Measurements from ENCODE around the gene EFEMP1. TPM values are rescaled to one million over a fixed set of nuclear protein-coding genes. Genes with fewer than 3 reads are reported as not detected.

Gene EFEMP1
- total RNA-seq, 4 donors from 2014 or later = 379 to 821 (median 437) TPM

DNA sequence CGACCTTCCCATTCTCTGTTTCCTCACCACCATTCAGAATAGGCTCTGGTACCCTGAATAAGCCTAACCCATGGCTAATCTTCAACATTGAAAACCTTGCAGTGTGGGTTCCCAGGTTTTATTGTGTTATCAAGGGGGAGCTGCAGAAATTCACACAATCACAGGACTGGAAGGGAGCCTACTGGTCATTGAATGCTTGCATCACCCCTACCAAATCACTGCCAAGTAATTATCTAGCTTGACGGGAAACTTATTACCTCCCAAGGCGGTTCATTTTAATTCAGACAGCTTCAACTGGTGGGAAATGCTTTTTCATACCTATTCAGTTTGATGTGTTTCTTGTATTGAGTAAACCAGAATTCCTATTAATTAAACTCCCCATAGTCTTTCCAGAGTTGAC is 33.6 kb upstream of the EFEMP1 start:
- peaks cover 18 to 31% of the 10 kb centered on the region in 2 donors for H3K4me1 ChIP-seq
- intact Hi-C loops (cut with DNase I) = no loop called here
- TF ChIP-seq CTCF (IDR thresholded peaks at IDR 0.05) = no peak
- TF ChIP-seq POLR2A (IDR thresholded peaks at IDR 0.05) = no peak
- no peak for DNase-seq
- H3K27ac ChIP-seq = no peak overlapping the region
- no peaks in the 10 kb centered on the region for H3K36me3 ChIP-seq
- no peaks in the 10 kb centered on the region for H3K27me3 ChIP-seq
- H3K4me3 ChIP-seq (replicated peaks in 1 of 3) = no peak overlapping the region
- H3K9me3 ChIP-seq = no peaks in the 10 kb centered on the region
- 84 to 94% methylated on average over 3 of the region's 3 CpGs for WGBS, 2 donors

GRCh38 chr2:55954306-55955035 is 30.9 kb upstream of the EFEMP1 start:
- TF ChIP-seq POLR2A (IDR thresholded peaks at IDR 0.05) = no peak
- TF ChIP-seq CTCF (IDR thresholded peaks at IDR 0.05) = peak in 3 of 6 experiments; percentile 34 to 53 (median 43)
- no peak overlapping the region for H3K4me3 ChIP-seq (replicated peaks in 1 of 3)
- H3K27me3 ChIP-seq = no peaks in the 10 kb centered on the region
- H3K27ac ChIP-seq = peak overlapping the region; percentile 36 to 62 (median 46)
- WGBS, 2 donors = 34 to 44% methylated on average over 4 of the region's 4 CpGs
- peaks cover 18 to 31% of the 10 kb centered on the region in 2 donors for H3K4me1 ChIP-seq
- no peaks in the 10 kb centered on the region for H3K9me3 ChIP-seq
- peak; percentile 20 to 34 for DNase-seq
- no peaks in the 10 kb centered on the region for H3K36me3 ChIP-seq
- intact Hi-C loops (cut with DNase I) = no loop called here

DNA sequence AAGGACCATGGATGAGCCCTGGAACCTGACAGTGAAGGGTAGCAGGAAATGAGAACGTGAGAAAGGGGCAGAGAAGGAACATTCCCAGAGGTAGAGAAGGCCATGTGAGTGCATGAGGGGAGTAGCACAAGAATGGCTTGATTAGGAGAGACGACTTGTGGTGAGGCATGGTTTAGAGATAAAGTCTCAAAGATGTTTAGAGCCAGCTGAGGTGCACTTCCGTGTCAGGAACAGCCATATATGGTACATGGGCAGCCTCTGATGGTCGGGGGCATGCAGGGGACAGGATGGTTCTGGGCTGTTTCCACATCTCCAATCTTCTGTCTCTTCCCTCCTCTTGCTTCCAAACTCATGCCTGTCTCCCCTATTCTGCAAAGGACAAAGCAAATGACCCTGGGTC is 28.8 kb upstream of the EFEMP1 start:
- WGBS, 2 donors = 81 to 84% methylated on average over 4 of the region's 4 CpGs
- intact Hi-C loops (cut with DNase I) = no loop called here
- Histone ChIP-seq H3K27ac (no peak overlapping the region), H3K4me3 (replicated peaks in 1 of 3) (no peak overlapping the region), H3K27me3 (no peaks in the 10 kb centered on the region), H3K36me3 (no peaks in the 10 kb centered on the region), H3K9me3 (no peaks in the 10 kb centered on the region), H3K4me1 (peaks cover 28 to 31% of the 10 kb centered on the region in 2 donors)
- DNase-seq = no peak
- TF ChIP-seq CTCF (IDR thresholded peaks at IDR 0.05) = no peak
- TF ChIP-seq POLR2A (IDR thresholded peaks at IDR 0.05) = no peak

DNA sequence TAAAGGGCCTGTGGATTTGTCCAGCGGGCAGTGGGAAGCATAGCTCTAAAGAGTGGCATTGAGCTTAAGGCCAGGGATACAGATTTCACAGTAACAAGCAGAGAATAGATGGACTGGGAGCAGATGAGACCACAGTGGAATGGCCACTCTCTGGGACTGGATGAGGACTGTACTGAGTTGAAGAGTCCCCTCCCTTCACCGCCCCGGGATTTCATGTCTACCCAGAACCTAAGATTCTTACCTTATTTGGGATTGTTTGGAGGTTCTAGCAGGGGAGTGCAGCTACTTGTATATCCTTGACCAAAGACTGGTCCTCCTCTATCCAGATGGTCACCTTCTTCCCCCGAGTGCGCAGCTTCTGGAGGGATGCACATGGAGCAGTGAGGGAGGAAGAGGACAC is 28.0 kb upstream of the EFEMP1 start:
- H3K9me3 ChIP-seq = no peaks in the 10 kb centered on the region
- H3K27ac ChIP-seq = no peak overlapping the region
- no peak for DNase-seq
- no peak overlapping the region for H3K4me3 ChIP-seq (replicated peaks in 1 of 3)
- 87 to 99% methylated on average over 5 of the region's 5 CpGs for WGBS, 2 donors
- H3K4me1 ChIP-seq = peaks cover 31% of the 10 kb centered on the region in 2 donors
- H3K36me3 ChIP-seq = no peaks in the 10 kb centered on the region
- intact Hi-C loops (cut with DNase I) = no loop called here
- H3K27me3 ChIP-seq = no peaks in the 10 kb centered on the region
- TF ChIP-seq POLR2A (IDR thresholded peaks at IDR 0.05) (no peak), CTCF (IDR thresholded peaks at IDR 0.05) (no peak)

DNA sequence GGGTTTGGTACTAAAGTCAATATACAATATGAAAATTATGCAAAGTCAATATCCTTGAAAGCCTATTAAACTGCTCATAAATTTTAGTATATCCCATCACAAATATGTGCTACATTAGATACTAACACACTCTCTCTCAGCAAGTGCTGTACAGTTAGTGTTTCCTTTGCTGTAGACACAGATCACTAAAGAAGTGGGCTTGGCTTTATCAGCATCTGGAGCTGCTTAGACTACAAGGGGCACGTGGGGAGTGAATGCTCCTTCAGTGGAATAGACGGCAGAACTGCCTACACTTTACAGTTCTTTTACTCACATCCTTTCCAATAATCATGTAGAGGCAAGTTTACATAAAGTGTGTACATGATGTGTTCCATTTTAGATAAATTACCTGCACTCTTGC is 26.0 kb upstream of the EFEMP1 start:
- Histone ChIP-seq H3K9me3 (no peaks in the 10 kb centered on the region), H3K27me3 (no peaks in the 10 kb centered on the region), H3K36me3 (no peaks in the 10 kb centered on the region), H3K4me1 (peaks cover 24 to 26% of the 10 kb centered on the region in 2 donors), H3K4me3 (replicated peaks in 1 of 3) (no peak overlapping the region), H3K27ac (no peak overlapping the region)
- TF ChIP-seq CTCF (IDR thresholded peaks at IDR 0.05) (no peak), POLR2A (IDR thresholded peaks at IDR 0.05) (no peak)
- intact Hi-C loops (cut with DNase I) = no loop called here
- WGBS, 2 donors = 66 to 82% methylated on average over 2 of the region's 2 CpGs
- no peak for DNase-seq

All from thyroid gland (tissue), 4 donors.